A549 treated with AZD2906 at 1 μM for 4 hours (cell line): ENCODE measurements around the gene IL12RB1. TPM values are rescaled to one million over a fixed set of nuclear protein-coding genes. Genes with fewer than 3 reads are reported as not detected.

ENCODE experiments used
- total RNA-seq: library from RNA; stranded (reverse); fragments of 200-300 nt; extraction: Qiagen RNA extraction; gene quantifications from 5 replicates; pipeline ENCODE4 v1.2.3, GENCODE V29; 2022

The IL12RB1 gene
- not detected in 5 replicates for total RNA-seq

DNA sequence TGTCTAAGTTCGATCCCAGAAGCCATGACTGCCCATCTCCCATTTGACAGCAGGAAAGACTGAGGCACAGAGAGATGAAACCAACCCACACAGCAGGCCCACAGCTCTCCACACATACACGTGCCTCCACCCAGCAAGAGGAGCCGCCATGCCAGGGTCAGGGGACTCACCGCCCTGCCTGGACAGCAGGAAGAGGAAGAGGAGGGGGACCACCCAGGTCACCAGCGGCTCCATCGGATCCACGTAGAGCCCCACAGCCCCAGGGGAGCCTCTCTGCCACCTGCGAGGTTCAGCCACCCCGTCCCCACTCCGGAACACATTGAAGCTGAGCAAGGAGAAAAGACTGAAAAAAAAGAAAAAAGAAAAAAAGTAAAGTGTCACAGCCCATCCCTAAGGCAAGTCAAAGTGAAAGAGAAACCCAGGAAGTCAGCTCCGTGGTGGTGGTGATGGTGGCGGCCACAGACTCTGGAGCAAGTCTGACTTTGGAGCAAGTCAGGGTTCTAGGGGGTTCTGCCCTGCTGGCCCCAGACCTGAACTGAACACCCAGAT, at the start of gene IL12RB1:
Gene IL12RB1 (minus strand): TSS at position 345 of the 549 bp plus-strand sequence. CDS start 111 bp downstream, at position 234.

GRCh38 chr19:18097217-18097992, 10.7 kb upstream of the IL12RB1 start, which contains the start of gene MAST3:
Gene MAST3 (plus strand): TSS chr19:18097778. CDS start chr19:18097793, 15 bp downstream.

Other genes with a start within 250 kb of the IL12RB1 start
- 0.21 to 0.29 TPM (median 0.27 TPM) in 5 replicates for gene JAK3, start 239.0 kb downstream of the IL12RB1 start, total RNA-seq
- gene RPL18A, start 227.0 kb downstream of the IL12RB1 start, total RNA-seq, result 1,831 to 2,390 TPM (median 2,250 TPM) in 5 replicates
- gene SLC5A5, start 215.0 kb downstream of the IL12RB1 start, total RNA-seq, result 0.23 to 0.41 TPM (median 0.29 TPM) in 5 replicates
- 102 to 126 TPM (median 115 TPM) in 5 replicates for gene CCDC124, start 153.9 kb downstream of the IL12RB1 start, total RNA-seq
- gene KCNN1, start 119.8 kb downstream of the IL12RB1 start, total RNA-seq, result 0.28 to 0.92 TPM (median 0.65 TPM) in 5 replicates
- 47.9 to 64.2 TPM (median 62.6 TPM) in 5 replicates for gene ARRDC2, start 78.8 kb downstream of the IL12RB1 start, total RNA-seq
- 1.8 to 2.5 TPM (median 2.2 TPM) in 5 replicates for gene MAST3, start 10.8 kb upstream of the IL12RB1 start, total RNA-seq
- 5.4 to 11.7 TPM (median 10.6 TPM) in 5 replicates for gene PIK3R2, start 66.2 kb upstream of the IL12RB1 start, total RNA-seq
- 11.7 to 19.6 TPM (median 14.7 TPM) in 5 replicates for gene IFI30, start 86.9 kb upstream of the IL12RB1 start, total RNA-seq
- 7.9 to 12.4 TPM (median 12.0 TPM) in 5 replicates for gene MPV17L2, start 106.3 kb upstream of the IL12RB1 start, total RNA-seq
- gene RAB3A, start 117.1 kb upstream of the IL12RB1 start, total RNA-seq, result 0.46 to 0.72 TPM (median 0.55 TPM) in 5 replicates
- 0.21 to 0.44 TPM (median 0.27 TPM) in 5 replicates for gene PDE4C, start 139.5 kb upstream of the IL12RB1 start, total RNA-seq
- 0.62 to 0.92 TPM (median 0.81 TPM) in 5 replicates for gene IQCN, start 187.5 kb upstream of the IL12RB1 start, total RNA-seq
- 24.1 to 51.7 TPM (median 47.6 TPM) in 5 replicates for gene JUND, start 194.7 kb upstream of the IL12RB1 start, total RNA-seq
- 220 to 252 TPM (median 232 TPM) in 5 replicates for gene LSM4, start 236.1 kb upstream of the IL12RB1 start, total RNA-seq